H1 (cell line): Measurements from ENCODE around the gene SUV39H2.

Experiments
- CTCF ChIP-seq, 3 experiments: IDR thresholded peaks; 1 replicate in 2 of 3; 2 replicates in 1 of 3; pipeline versions ENCODE4 v1.5.1 to v1.6.1; 2011; ENCODE audit warnings: low read length in 3 of 3, mild to moderate bottlenecking in 3 of 3, inconsistent platforms in 2 of 3, low read depth in 1 of 3, moderate library complexity in 1 of 3; ENCODE audit not compliant: insufficient read depth in 1 of 3; ENCODE audit errors: control extremely low read depth in 1 of 3
- EZH2 ChIP-seq: fragments of 200-600 bp; sonication (generic); IDR thresholded peaks from 2 replicates; pipeline ENCODE4 v1.7.1; 2012; ENCODE audit warnings: low read depth, mild to moderate bottlenecking, moderate library complexity, low read length, inconsistent platforms; ENCODE audit not compliant: severe bottlenecking
- MAX ChIP-seq: IDR thresholded peaks from 2 replicates; pipeline ENCODE4 v1.6.1; 2012; ENCODE audit warnings: inconsistent platforms
- POLR2A ChIP-seq, 2 experiments: IDR thresholded peaks; 1 replicate in 1 of 2; 2 replicates in 1 of 2; pipeline ENCODE4 v1.6.1; 2011; ENCODE audit warnings: low read depth in 2 of 2, low read length in 2 of 2, mild to moderate bottlenecking in 2 of 2; ENCODE audit errors: control extremely low read depth in 1 of 2
- POLR2AphosphoS5 ChIP-seq: IDR thresholded peaks from 2 replicates; pipeline ENCODE4 v1.6.1; 2011; ENCODE audit warnings: low read depth, low read length
- SRF ChIP-seq: IDR thresholded peaks from 2 replicates; pipeline ENCODE4 v1.6.1; 2011; ENCODE audit warnings: mild to moderate bottlenecking, low read depth, low read length, moderate library complexity
- TAF1 ChIP-seq: IDR thresholded peaks from 2 replicates; pipeline ENCODE4 v1.6.1; 2011; ENCODE audit warnings: mild to moderate bottlenecking, low read depth, low read length
- YY1 ChIP-seq: IDR thresholded peaks from 2 replicates; pipeline ENCODE4 v1.6.1; 2011; ENCODE audit warnings: low read depth, mild to moderate bottlenecking, low read length

- no peak; a peak in 1 of 3 replicates for TF ChIP-seq POLR2A (IDR thresholded peaks at IDR 0.05; ENCODE audit: control extremely low read depth in 1 of 2, low read depth in 2 of 2, low read length in 2 of 2)
- no peak for TF ChIP-seq TAF1
- TF ChIP-seq CTCF (IDR thresholded peaks at IDR 0.05; ENCODE audit: control extremely low read depth in 1 of 3, insufficient read depth in 1 of 3, low read depth in 1 of 3, low read length in 3 of 3): no peak
- TF ChIP-seq POLR2AphosphoS5: no peak
- no peak for TF ChIP-seq YY1
- TF ChIP-seq EZH2: no peak
- no peak for TF ChIP-seq SRF
- no peak for TF ChIP-seq MAX
These were observed 41.5 kb upstream of the SUV39H2 start for GRCh38 chr10:14837003-14837756.
